Muscle of back (tissue), 13 donors: ENCODE measurements around the gene SOCS4. TPM values are rescaled to one million over a fixed set of nuclear protein-coding genes. Genes with fewer than 3 reads are reported as not detected.
"Not testable (repeated sequence)": the region's sequence is repeated elsewhere in the genome, so short reads cannot be mapped to it uniquely, and the experiment has no call there.

ENCODE experiments used
- DNase-seq, 3 donors: peaks; one replicate each; pipeline versions ENCODE4 v3.0.0 to v3.0.0-alpha.2; 2013
- long read RNA-seq, 9 donors: transcript quantifications; one replicate each; lab custom pipeline, GENCODE V29; 2026
- polyA plus RNA-seq, 10 donors: library from polyadenylated mRNA; unstranded; fragments of 120-200 nt; gene quantifications; one replicate each; pipeline ENCODE4 v1.2.1, GENCODE V29; 2013; ENCODE audit not compliant: insufficient read length in 10 of 10

SOCS4 gene
- polyA plus RNA-seq, result 10 to 100 TPM in 7 of 10 donors, 1 to 10 TPM in 3; 7.5 to 13.8 (median 11.3) TPM
- long read RNA-seq, donor 1, full-length matches to known transcripts, result 5 of 5 reads
- long read RNA-seq, donor 1, partial matches to known transcripts, result 0 of 5 reads
- long read RNA-seq, donor 1, other reads (novel, unspliced or antisense), result 0 of 5 reads
- long read RNA-seq, donor 2, result 0 reads
- long read RNA-seq, donor 3, result 0 reads
- long read RNA-seq, donor 4, full-length matches to known transcripts, result 1 of 1 reads
- long read RNA-seq, donor 4, partial matches to known transcripts, result 0 of 1 reads
- long read RNA-seq, donor 4, other reads (novel, unspliced or antisense), result 0 of 1 reads
- long read RNA-seq, donor 5, full-length matches to known transcripts, result 2 of 2 reads
- long read RNA-seq, donor 5, partial matches to known transcripts, result 0 of 2 reads
- long read RNA-seq, donor 5, other reads (novel, unspliced or antisense), result 0 of 2 reads
- long read RNA-seq, donor 6, full-length matches to known transcripts, result 3 of 3 reads
- long read RNA-seq, donor 6, partial matches to known transcripts, result 0 of 3 reads
- long read RNA-seq, donor 6, other reads (novel, unspliced or antisense), result 0 of 3 reads
- long read RNA-seq, donor 7, full-length matches to known transcripts, result 4 of 4 reads
- long read RNA-seq, donor 7, partial matches to known transcripts, result 0 of 4 reads
- long read RNA-seq, donor 7, other reads (novel, unspliced or antisense), result 0 of 4 reads
- long read RNA-seq, donor 8, full-length matches to known transcripts, result 2 of 2 reads
- long read RNA-seq, donor 8, partial matches to known transcripts, result 0 of 2 reads
- long read RNA-seq, donor 8, other reads (novel, unspliced or antisense), result 0 of 2 reads
- long read RNA-seq, donor 9, result 0 reads

GRCh38 chr14:55026793-55027561 lies at the start of gene SOCS4, which contains the start of gene WDHD1:
SOCS4 (plus strand) TSS chr14:55027236; CDS start chr14:55043042, 15,806 bp downstream.
WDHD1 (minus strand) TSS chr14:55027099; CDS start chr14:55026787, 312 bp downstream.
- DNase-seq, result peak; percentile 94 to 98 (median 95)

GRCh38 chr14:54979039-54979438 lies 48.0 kb upstream of the SOCS4 start:
- no peak for DNase-seq

GRCh38 chr14:54981698-54982097 lies 45.3 kb upstream of the SOCS4 start:
- DNase-seq, result no peak

GRCh38 chr14:54985156-54985555 lies 41.9 kb upstream of the SOCS4 start:
- no peak for DNase-seq

GRCh38 chr14:55000381-55000780 lies 26.7 kb upstream of the SOCS4 start:
- DNase-seq, result no peak

GRCh38 chr14:55005071-55005470 lies 22.0 kb upstream of the SOCS4 start:
- DNase-seq, result no peak

- DNase-seq, result no peak
Observed at GRCh38 chr14:55015006-55015405, 12.0 kb upstream of the SOCS4 start.

- no peak for DNase-seq
Observed at GRCh38 chr14:55019968-55020554, 7.0 kb upstream of the SOCS4 start.

- not testable (repeated sequence) for DNase-seq
Observed at GRCh38 chr14:55024365-55024764, 2.7 kb upstream of the SOCS4 start.

GRCh38 chr14:55025948-55026347 lies 1.1 kb upstream of the SOCS4 start:
- no peak for DNase-seq

- DNase-seq, result no peak
Observed at GRCh38 chr14:55026441-55026792, 619 bp upstream of the SOCS4 start.

- DNase-seq, result peak in 1 of 3 donors; percentile 13
Observed at GRCh38 chr14:55028066-55028465, 1.0 kb downstream of the SOCS4 start.

GRCh38 chr14:55028476-55028875 lies 1.4 kb downstream of the SOCS4 start:
- no peak for DNase-seq

GRCh38 chr14:55031190-55031589 lies 4.2 kb downstream of the SOCS4 start:
- no peak for DNase-seq

- not testable (repeated sequence) for DNase-seq
Observed at GRCh38 chr14:55037995-55038394, 11.0 kb downstream of the SOCS4 start.

- DNase-seq, result no peak
Observed at GRCh38 chr14:55038708-55039107, 11.7 kb downstream of the SOCS4 start.

- no peak for DNase-seq
Observed at GRCh38 chr14:55043528-55043927, 16.5 kb downstream of the SOCS4 start.

- DNase-seq, result no peak
Observed at GRCh38 chr14:55045087-55045486, 18.1 kb downstream of the SOCS4 start.

- DNase-seq, result no peak
Observed at GRCh38 chr14:55047301-55048053, 20.4 kb downstream of the SOCS4 start.

- no peak for DNase-seq
Observed at GRCh38 chr14:55048900-55049436, 21.9 kb downstream of the SOCS4 start.

GRCh38 chr14:55051165-55051422 lies 24.1 kb downstream of the SOCS4 start:
- no peak for DNase-seq
